NCI-H748 (cell line): Measurements from ENCODE around the gene KLHL21.
"Not testable (repeated sequence)": the region's sequence is repeated elsewhere in the genome, so short reads cannot be mapped to it uniquely, and the experiment has no call there.

Experiments
- DNase-seq: peaks from one replicate; lab custom pipeline; 2025; ENCODE audit not compliant: unreplicated experiment; lab: John Stamatoyannopoulos, UW

KLHL21 gene

GRCh38 chr1:6600410-6601048 is 2.1 kb downstream of the KLHL21 start:
- DNase-seq, result no peak

DNA sequence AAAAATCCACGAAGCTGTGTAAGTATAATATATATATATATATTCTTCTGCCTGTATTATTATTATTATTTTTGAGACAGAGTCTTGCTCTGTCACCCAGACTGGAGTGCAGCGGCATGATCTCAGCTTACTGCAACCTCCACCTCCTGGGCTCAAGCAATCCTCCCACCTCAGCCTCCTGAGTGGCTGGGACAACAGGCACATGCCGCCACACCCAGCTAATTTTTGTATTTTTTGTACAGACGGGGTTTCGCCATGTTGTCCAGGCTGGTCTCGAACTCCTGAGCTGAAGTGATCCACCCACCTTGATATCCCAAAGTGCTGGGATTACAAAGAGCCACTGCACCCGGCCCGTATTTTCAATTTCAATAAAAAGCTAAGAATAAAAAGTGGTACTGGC is 2.7 kb downstream of the KLHL21 start:
- not testable (repeated sequence) for DNase-seq

GRCh38 chr1:6599141-6599975 is 3.3 kb downstream of the KLHL21 start:
- DNase-seq, result no peak

- DNase-seq, result no peak
Measured at GRCh38 chr1:6597777-6598131, 4.9 kb downstream of the KLHL21 start.

DNA sequence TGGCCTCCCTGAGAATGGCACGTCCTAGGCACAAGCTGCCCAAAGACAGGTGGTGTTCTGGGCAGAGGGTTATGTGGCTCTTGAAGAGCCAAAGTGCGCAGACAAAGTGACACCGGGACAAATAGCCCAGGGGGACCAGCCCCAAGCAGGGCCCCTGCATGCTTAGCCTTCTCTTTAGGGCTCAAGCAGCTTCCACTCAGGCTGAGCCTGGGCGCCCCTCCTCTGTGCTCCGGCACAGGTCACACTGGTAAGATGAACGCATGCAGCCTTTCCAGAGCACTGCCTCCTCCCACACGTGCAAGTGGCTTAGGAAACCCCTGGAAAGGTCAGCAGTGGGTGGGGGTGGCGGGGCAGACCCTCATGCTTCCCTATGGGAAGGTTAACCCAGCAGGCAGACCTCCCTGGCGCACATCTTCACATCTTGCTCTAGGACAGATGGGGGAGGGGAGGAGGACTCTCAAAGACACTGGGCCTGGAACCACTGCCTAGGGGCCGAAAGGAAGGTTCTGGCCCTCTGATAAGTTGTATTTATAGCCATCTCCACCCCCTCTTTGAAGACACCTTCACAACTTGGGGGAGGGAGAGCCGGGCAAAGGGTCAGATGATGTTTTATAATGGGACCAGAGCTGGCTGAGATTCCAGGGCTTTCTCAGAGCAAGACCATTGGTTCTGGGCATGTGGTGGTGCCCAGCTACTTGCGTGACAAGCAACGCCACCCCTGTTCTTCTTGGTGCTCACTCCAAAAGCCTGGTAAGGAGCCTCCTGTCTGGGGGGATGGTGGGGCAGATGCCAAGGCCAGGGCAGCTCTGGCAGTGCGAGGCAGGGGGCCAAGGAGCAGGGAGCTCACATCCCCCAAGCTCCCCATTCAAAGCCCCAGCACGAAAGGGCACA is 5.5 kb downstream of the KLHL21 start:
- no peak for DNase-seq

DNA sequence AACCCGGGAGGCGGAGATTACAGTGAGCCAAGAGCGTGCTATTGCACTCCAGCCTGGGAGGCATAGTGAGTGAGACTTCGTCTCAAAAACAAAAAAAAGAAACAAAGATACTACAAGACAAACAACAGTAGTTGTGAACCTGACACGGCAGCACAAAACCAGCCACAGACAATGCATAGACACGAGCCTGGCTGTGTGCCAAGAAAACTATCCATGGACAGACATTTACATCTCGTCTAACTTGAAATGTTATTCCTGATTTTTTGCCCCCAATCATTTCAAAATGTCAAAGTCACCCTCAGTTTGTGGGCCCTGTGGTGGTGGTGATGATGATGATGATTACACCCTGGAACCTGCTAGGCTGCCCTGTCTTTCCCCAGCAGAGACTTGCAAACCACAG is 6.3 kb downstream of the KLHL21 start:
- no peak for DNase-seq

GRCh38 chr1:6594977-6595740 is 7.5 kb downstream of the KLHL21 start:
- no peak for DNase-seq

DNA sequence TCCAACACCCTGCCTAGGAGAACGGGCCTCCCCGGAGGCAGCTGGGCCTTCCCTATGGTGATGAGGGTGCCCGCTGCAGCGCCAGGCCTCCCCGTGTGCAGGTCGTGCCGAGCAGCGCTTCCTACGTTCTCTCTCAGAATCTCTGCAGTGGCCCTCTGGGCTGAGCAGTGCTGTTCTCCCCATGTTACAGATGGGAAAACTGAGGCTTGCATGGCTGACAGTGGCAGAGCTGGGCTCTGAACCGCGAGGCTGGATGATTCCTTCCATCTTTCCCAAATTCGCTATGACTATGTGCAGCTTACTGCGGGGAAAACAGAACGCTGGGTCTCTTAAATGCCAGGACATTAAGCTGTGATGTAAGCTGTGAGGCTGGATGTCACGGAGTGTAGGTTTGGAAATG is 8.9 kb downstream of the KLHL21 start:
- DNase-seq, result no peak

DNA sequence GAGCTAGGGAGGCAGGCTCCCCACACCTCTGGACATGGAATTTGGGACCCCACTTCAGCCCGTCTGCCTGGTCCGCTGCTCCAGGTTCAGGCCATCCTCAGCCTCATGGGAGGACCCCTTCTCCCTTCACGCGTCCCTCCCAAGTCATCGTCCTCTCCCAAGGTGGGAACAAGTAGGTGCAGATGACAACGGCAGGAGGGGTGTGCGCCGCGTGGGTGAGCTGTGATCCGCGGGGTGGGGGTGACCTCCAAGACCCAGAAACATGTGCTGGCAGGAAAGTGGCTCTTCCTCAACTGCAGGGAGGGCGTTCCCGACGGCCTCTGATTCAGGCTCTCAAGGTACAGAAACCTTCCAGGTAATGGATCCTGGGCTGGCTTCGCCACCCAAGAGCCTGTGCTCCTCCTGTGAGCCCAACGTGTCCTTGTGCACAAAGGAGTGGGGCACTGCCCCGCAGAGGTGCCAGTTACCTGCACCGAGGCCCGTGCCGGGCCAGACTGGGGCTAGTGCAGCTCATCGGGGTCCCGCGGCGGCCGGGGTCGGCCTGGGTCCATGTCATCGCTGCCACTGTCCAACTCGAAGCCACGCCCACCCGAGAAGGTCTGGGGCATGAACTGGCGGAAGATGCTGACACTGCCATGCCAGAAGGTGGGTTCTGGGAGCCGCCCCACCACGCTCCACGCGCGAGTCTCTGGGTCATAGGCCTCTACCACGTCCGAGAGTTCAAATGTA is 9.6 kb downstream of the KLHL21 start:
- no peak for DNase-seq

GRCh38 chr1:6592441-6592840 is 10.2 kb downstream of the KLHL21 start:
- no peak for DNase-seq

GRCh38 chr1:6591644-6592043 is 11.0 kb downstream of the KLHL21 start:
- no peak for DNase-seq

DNA sequence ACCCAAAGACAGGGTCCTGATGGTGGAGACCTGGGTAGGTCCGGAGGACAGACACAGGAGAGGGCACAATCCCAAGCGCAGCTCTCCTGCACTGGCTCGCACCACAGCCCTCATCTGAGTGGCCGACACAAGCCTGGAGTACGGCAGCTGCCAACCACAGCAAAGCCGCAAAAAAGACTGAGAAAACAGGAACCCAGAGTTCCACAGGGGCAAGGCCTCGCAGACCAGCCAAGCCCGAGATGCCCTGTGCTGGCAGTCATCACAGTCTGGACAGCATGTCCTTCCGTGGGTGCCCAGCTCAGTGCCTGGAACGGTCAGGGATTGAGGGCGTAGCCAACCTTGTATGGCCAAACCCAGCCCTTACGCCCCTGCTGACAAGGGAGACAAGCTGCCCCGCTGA is 11.4 kb downstream of the KLHL21 start:
- no peak for DNase-seq

DNA sequence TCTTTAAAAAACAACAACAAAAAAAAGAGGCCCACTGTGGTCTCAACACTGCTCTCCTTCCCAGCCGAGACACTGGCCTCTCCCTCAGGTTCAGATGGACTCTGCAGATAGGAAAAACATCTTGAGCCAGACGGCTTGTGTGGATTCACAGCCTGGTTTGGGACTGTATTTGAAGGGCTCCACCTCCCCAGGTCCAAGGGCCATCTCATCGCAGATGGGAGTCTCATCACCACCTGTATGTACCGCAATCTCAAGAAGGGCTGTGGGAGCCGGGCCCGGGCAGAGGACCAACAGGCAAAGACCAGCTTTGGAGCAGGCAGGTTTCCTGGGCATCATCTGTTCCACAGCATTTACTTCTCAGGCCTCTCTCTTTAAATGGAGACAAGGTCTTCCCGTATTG is 12.6 kb downstream of the KLHL21 start:
- DNase-seq, result no peak

DNA sequence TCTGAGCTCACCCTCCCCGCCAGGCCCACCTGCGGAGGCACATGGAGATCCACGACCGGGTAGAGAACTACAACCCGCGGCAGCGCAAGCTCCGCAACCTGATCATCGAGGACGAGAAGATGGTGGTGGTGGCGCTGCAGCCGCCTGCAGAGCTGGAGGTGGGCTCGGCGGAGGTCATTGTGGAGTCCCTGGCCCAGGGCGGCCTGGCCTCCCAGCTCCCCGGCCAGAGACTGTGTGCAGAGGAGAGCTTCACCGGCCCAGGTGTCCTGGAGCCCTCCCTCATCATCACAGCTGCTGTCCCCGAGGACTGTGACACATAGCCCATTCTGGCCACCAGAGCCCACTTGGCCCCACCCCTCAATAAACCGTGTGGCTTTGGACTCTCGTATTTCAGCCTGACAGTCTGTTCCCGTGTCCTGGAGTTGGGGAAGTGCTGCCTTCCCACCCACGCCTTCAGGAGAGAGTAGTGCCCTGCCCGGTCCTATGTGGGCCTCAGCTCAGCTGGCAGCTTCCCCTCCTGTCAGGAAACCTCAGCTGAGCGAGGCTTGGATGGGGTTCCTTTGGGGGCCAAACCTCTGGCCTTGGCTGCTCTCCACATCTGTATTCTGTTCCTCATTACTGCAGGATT is 13.7 kb downstream of the KLHL21 start:
- DNase-seq, result no peak

DNA sequence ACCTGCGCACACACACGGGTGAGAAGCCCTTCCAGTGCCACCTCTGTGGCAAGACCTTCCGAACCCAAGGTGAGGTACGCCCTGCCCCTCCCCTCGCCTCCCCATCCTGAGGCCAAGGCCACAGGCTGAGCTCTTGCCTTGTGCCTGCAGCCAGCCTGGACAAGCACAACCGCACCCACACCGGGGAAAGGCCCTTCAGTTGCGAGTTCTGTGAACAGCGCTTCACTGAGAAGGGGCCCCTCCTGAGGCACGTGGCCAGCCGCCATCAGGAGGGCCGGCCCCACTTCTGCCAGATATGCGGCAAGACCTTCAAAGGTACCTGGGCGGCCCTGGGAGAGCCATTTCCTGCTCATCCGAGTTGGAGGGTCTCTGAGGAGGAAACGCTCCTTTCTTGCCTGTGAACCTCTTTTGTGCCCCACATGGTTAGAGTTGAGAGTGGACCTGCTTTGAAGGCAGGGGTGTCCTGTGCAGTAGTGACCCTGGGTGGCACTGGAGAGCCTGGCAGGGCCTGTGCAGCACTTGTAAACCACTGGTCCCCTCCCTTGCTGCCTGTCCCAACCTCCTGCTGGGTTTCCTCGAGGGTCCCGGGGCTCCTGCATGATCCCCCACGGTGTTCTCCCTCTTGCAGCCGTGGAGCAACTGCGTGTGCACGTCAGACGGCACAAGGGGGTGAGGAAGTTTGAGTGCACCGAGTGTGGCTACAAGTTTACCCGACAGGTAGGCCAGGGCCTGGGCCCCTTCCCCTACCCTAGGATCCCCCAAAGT is 14.4 kb downstream of the KLHL21 start:
- no peak for DNase-seq

DNA sequence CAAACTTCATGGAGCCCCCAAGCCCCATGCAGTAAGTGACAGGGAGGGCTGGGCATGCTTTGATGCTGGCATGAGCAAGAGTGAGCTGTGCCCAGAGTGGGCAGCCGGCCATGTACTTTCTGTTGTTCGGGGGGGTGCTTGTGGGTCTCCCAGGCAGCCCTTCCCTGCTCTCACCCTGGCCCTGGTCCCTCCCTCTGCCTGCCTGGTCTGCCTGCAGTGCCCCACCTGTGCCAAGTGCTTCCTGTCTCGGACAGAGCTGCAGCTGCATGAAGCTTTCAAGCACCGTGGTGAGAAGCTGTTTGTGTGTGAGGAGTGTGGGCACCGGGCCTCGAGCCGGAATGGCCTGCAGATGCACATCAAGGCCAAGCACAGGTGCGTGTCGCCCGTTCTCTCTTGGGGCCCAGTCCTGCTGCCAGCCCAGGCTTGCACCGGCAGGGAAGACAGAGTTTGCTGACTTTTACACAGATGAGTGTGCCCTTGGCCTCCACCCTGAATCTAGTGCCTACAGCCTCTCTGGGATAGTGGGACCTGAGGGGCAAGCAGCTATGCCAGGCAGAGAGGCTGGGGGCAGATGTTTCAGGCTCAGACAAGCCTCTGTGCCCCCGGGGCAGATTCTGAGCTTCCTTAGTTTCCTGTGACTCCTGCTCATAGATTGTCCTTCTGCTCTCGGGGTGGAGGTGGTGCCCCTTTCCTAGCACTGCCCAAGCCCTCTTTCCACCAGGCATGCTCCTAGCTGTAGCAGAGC is 15.2 kb downstream of the KLHL21 start:
- no peak for DNase-seq

GRCh38 chr1:6586404-6586816 is 16.3 kb downstream of the KLHL21 start:
- DNase-seq, result no peak

DNA sequence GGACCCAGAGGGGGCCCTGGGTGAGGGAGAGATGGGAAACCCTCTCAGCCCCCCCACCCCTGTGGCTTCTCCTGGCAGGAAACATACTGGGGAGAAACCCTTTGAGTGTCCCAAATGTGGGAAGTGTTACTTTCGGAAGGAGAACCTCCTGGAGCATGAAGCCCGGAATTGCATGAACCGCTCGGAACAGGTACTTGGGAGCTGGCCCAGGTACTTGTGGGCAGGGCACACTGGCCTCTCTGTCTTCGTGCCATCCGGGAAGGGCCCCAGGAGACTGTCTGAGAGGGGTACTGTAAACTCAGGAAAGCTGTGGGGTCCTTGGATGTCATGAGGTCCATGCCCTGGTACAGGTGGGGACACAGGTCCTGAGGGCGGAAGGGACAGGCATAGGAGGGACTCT is 16.8 kb downstream of the KLHL21 start:
- no peak for DNase-seq
